Fibroblast of pulmonary artery (primary cell): ENCODE results near the gene COX5B.

Experiments
- DNase-seq: peaks from one replicate; pipeline ENCODE4 v3.0.0-alpha.2; 2010; ENCODE audit warnings: low read depth
- H3K4me3 ChIP-seq: replicated peaks from 2 replicates; pipeline ENCODE4 v1.5.1; 2011; ENCODE audit warnings: low read depth, mild to moderate bottlenecking, control low read depth, low read length, moderate library complexity
- TF ChIP-seq, protein P1 (sequence below): IDR thresholded peaks from 2 replicates; pipeline ENCODE4 v1.5.1; 2011; ENCODE audit warnings: mild to moderate bottlenecking, control low read depth, low read length, inconsistent platforms; ENCODE audit errors: missing control alignments

COX5B gene

DNA sequence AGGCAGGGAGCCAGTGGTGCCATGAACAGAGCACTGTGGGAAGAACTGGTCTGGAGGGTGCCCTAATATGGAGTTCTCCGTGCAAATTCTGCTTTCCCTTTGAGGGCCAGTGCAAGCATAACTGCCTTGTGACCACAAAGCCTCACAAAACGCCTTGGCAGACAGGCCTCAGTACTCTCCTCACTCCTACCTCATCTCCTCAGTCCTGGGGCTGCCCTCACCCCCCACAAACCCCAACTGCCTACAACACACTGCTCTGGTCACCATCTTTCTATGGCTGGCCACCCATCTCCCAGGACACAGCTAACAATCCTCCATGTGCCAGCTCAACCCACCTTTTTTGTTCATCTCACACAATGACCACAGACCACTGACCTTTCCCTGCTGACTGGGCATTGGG lies 8.9 kb downstream of the COX5B start:
- TF ChIP-seq, protein P1, sequence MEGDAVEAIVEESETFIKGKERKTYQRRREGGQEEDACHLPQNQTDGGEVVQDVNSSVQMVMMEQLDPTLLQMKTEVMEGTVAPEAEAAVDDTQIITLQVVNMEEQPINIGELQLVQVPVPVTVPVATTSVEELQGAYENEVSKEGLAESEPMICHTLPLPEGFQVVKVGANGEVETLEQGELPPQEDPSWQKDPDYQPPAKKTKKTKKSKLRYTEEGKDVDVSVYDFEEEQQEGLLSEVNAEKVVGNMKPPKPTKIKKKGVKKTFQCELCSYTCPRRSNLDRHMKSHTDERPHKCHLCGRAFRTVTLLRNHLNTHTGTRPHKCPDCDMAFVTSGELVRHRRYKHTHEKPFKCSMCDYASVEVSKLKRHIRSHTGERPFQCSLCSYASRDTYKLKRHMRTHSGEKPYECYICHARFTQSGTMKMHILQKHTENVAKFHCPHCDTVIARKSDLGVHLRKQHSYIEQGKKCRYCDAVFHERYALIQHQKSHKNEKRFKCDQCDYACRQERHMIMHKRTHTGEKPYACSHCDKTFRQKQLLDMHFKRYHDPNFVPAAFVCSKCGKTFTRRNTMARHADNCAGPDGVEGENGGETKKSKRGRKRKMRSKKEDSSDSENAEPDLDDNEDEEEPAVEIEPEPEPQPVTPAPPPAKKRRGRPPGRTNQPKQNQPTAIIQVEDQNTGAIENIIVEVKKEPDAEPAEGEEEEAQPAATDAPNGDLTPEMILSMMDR, result no peak
- DNase-seq, result no peak
- no peak overlapping the region for H3K4me3 ChIP-seq

GRCh38 chr2:97656129-97656755 lies 10.4 kb downstream of the COX5B start:
- no peak for DNase-seq
- no peak overlapping the region for H3K4me3 ChIP-seq
- TF ChIP-seq, protein P1, result no peak

DNA sequence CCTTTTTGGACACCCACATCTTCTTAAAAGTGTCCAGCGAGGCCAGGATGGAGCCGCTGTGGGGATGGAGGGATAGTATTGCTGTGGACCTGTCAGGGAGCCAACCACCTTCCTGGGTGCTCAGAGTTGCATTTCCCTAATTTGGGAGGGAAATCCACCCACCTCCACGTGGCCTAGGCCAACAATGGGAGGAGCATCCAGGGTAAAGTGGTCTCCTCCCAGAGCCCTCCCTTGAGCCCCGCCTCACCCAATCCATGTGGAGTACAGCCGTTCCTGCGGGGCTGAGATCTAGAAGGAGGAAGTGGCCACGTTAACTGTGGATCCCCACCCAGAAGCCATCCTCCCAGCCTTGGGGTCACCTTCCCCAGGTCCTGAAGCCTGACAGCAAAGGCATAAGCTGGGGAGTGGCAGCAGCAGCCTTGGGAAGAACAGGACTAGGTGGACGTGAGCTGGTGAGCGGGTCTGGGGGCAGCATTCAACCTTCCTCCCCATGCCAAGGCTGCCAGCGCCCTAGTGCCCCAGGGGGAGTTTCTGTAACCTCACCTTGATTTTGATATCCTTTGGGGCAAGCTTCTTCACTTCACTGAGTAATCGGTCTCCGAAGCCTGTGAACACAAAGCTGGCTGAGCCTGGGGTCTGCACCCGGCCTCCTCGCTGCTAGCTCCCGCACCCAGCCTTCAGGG lies 11.2 kb downstream of the COX5B start:
- DNase-seq, result no peak
- TF ChIP-seq, protein P1, result no peak
- H3K4me3 ChIP-seq, result no peak overlapping the region

- H3K4me3 ChIP-seq, result no peak overlapping the region
- TF ChIP-seq, protein P1, result no peak
- DNase-seq, result no peak
Observed at GRCh38 chr2:97657986-97658690, 12.3 kb downstream of the COX5B start.

- no peak for DNase-seq
- TF ChIP-seq, protein P1, result no peak
- no peak overlapping the region for H3K4me3 ChIP-seq
Observed at GRCh38 chr2:97658691-97659157, 12.9 kb downstream of the COX5B start.

DNA sequence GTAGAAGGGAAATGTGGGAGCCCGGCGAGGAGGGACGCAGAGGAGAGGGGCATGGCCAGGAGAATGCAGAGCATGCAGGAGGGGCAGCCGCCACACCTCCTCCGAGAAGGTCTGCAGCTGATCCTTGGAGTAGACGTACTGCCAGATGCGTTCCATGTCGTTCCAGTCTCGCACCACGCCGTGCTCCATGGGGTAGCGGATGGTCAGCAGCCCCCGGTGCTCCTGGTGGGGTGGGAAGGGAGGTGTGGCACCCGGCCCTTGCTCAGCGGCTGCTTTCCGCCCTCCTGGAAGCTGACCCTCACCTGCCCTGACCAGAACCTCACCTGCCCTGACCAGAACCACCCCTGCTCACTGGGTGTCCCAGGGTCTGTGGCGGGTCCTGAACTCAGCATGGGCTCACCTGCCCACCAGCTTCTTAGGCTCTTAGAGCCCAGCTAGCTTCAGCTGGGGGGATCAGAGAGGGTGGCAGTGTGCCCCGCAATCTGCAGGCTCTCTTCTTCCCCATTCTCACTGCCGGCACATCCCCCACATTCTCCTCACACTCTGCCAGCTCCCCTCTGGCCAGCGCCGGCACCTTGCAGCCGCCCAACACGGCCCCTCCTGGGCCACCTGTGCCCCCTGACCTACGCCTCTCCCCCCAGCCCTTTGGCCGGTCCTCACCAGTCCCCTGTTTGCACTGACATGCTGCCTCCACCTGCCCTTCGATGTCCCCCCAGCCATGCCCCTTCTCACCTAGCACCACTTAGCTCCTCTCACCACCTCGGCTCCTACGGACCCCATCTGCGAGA lies 13.6 kb downstream of the COX5B start:
- no peak overlapping the region for H3K4me3 ChIP-seq
- no peak for DNase-seq
- TF ChIP-seq, protein P1, result no peak
